Glomerular endothelial cell (primary cell): Measurements from ENCODE around the gene P4HTM. TPM values are rescaled to one million over a fixed set of nuclear protein-coding genes. Genes with fewer than 3 reads are reported as not detected.

ENCODE experiments used
- DNase-seq: peaks from one replicate; pipeline ENCODE4 v3.0.0-alpha.2; 2011; ENCODE audit warnings: low read depth, low spot score; ENCODE audit errors: extremely low read depth
- total RNA-seq: library from RNA; depleted of rRNA; stranded (reverse); fragments of >200 nt; gene quantifications from 2 replicates; pipeline ENCODE4 v1.2.3, GENCODE V29; 2015

P4HTM gene
- total RNA-seq, 1 donor from 2014 or later = 42.2 TPM

DNA sequence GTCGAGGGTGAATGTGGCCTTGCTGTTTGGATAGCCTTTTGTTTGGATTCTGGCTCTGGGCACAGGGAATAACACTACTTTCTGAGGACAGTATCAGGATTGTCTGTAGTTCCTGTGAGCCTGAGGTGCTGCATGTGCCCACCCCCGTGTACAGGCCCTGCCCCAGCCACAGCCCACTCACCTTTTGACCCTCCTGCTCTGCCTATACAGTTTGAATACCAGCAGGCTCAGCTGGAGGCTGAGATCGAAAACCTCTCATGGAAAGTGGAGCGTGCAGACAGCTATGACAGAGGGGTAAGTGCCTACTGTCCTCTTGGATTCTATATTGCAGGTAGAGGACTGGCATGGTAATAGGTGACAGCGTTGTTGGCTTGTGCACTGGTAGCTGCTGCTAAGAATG is 7.4 kb upstream of the P4HTM start:
- DNase-seq = no peak

DNA sequence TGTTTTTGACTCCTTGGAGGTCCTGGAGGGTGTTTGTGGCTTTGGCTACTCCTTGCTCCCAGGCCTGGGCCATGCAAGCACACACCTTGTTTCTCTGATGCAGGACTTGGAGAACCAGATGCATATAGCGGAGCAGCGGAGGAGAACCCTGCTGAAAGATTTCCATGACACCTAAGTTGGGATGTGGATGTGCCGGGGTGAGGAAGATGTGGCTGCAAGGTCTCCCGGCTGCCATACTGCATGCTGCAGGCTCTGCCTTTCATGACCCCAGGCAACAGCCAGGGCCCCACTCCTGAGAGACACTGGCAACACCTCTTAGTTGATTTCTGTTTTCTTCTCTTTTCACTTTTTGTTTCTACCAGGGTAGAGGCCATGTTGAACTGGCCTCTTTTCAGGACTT is 6.9 kb upstream of the P4HTM start:
- no peak for DNase-seq

DNA sequence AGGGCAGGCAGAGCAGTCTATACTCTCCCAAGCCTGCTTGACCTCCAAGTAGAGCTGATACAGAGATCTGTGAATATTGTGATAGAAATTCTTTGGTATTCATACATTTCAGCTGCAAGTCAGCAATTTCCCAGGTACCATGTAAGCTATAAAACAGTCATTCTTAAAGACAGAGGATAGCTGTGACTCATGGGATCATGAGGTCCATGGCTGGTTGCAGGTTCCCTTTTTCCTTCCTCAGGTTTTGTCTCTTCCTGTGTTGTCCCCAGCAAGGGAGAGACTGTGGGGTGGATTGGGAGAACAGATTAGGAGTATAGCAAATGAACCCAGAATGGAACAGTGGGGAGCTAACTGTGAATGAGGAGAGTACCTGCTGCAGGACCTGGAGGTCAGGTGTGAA is 5.4 kb upstream of the P4HTM start:
- DNase-seq = no peak

DNA sequence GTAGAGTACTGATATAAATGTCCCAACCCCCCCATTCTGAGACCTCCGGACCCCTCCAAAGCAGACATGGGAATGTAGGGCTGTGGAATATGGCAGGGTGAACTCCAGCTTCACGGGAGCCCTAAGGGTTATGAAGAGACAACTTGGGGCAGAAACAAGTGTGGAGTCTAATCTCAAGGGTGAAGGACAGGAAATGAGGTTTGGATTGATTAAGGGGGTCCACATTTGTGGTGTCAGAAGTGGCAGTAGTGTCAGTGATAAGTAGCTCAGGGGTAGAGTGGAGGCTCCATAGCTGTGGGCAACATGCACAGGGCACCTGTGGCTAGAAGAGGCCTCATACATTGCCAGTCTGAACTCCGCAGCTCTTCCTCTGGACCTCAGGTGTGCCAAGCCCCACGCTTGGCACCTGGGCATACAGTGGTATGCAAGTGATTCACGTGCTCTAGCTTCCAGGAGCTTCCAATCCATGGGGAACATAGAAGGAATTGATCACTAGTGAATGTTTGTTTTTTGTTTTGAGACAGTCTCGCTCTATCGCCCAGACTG is 4.1 kb upstream of the P4HTM start:
- no peak for DNase-seq

DNA sequence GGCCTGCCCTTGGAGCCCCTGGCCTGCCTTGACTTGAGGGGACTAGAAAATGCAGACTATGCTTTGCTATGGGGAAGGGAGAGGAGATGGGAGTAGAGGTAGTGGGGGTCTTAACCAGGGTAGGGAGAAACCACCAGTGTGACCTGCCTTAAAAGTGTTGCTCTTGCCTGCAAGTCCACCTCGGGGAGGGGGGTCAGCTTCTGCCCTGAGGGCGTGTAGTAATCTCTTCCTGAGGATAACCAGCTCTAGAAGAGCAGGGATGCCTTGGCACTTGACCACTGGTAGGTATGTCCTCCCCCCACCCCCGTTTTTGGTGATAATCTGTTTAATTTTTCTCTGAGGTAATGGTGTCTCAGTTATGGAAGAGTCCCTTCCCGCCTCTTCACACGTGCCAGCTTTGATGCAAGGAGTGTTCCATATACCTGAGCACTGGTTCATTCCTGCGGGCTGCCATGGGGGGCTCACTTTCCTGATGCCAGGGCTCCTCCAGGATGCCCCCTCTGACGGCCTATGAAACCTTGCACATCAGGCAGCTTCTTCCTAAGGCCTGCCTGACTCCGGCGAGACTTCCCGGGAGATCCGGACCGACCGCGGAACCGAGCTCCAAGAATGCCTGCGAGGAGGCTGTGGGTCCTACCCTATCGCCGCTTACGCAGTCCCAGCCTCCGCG is 780 bp upstream of the P4HTM start:
- DNase-seq = no peak

DNA sequence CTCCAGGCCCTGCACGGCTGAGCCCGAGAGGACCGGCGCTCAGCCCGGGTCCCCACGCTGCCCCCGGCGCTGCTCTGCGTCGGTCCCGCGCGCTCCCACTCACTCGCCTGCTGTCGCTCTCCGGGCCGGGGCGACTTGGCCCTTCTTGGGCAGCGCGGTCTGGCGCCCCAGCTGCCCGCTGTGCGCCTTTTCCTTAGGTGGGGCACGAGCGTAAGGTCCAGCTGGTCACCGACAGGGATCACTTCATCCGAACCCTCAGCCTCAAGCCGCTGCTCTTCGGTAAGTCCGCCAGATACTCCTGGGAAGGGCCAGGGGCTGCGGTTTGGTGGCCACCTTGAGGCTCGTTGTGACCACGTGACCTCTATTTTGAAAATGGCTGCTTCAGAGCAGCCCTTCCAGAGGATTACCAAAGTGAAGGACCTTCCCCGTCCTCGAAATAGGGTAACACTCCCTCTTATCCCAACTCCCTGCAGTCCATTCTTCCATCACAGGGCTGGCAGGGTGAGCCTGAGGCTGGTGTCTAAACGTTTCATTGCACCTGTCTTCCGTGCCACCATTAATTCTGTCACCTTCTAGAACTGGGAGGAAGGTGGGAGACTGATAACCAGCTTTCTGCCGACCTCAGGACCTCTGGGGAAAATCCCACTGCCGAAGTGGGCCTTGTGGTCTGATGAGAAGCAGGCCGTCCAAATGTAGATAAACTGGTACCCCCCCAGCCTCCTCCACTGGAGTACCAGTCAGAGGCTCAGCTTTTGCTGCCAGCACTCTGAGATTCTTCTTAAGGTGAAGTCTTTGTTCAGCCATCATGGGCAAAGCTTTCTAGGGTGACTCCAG is 812 bp downstream of the P4HTM start:
- no peak for DNase-seq

DNA sequence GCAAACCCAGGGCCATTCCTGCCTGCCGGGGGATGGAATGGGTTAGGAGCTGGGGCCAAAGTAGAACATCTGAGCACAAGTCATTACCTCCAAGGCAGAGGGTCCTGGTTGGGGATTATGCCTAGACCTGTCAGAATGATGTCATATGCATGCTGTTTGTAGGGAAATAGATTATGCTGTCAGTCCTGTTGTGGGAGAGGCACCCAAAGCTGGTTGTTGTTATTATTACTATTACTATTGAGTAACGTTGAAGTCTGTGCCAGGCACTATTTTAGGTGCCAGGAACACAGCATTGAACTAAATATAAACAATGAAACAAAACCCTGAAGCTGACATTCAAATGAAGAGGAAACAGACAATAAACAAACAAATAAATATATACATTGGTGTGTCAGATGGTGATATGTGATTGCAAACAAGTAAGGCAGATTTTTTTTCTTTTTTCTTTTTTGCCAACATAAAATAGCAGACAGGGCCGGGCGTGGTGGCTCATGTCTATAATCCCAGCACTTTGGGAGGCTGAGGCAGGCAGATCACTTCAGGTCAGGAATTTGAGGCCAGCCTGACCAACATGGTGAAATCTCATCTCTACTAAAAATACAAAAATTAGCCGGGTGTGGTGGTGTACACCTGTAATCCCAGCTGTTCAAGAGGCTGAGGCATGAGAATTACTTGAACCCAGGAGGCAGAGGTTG is 2.0 kb downstream of the P4HTM start:
- DNase-seq = no peak

DNA sequence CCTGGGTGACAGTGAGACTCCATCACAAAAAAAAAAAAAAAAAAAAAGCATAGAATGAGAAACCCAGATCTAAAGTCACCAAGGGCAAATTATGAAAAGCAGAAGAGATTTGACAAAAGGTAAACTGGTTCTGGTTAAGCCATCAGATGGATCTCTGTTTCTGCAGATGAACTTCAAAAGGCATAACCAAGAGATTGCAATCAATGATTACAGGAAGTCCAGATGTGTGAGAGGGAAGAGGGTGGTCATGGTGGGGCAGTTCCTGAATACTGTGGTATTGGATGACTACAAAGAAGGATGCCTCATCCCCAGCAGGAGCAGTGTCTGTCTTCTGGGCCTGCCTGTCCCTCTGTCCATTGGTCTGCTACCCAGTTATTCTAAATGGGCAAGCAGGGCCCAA is 3.8 kb downstream of the P4HTM start:
- DNase-seq = no peak

DNA sequence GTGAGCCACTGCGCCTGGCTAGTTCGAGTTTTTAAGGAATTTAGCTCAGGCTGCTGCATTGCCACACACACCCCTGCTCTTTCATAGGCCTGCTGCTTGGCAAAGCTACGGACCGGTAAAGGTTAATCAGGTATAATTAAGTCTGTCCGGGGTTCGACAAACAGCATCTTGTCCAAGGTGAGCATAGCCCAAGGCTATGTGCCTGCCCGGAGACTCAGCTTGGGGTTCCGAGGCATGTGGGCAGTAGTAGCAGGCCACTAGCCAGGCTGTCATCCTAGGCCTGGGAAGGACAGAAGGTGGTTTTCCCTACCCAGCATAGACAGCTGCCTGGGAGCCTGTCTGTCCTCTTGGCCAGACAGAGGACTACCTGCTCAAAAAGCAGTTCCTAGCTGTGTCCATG is 6.6 kb downstream of the P4HTM start:
- DNase-seq = no peak

DNA sequence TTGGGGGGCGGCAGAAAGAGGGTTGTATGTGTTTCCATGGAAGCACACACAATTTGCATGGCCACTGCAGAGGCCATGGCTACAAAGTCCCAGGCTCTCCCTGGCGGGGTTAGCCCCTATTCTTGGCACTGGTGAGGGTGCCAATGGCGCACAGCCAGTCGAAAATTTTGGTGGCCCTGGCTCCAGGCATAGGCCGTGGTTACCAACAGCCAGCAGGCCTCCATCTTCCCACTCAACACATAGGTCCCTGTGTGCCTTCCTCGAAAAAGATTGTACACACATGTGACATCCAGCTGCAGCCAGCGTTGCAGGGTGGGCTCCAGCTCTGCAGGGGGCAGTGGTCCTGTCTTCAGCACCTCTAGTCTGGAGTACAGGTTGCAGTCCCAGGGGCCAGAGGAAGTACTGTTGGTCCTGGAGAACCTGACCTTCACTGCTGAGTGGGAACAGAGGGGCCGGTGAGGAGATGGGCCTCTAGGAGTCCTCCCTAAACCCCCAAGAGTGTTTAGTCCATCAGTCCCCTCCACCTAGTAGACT is 7.1 kb downstream of the P4HTM start:
- DNase-seq = no peak

DNA sequence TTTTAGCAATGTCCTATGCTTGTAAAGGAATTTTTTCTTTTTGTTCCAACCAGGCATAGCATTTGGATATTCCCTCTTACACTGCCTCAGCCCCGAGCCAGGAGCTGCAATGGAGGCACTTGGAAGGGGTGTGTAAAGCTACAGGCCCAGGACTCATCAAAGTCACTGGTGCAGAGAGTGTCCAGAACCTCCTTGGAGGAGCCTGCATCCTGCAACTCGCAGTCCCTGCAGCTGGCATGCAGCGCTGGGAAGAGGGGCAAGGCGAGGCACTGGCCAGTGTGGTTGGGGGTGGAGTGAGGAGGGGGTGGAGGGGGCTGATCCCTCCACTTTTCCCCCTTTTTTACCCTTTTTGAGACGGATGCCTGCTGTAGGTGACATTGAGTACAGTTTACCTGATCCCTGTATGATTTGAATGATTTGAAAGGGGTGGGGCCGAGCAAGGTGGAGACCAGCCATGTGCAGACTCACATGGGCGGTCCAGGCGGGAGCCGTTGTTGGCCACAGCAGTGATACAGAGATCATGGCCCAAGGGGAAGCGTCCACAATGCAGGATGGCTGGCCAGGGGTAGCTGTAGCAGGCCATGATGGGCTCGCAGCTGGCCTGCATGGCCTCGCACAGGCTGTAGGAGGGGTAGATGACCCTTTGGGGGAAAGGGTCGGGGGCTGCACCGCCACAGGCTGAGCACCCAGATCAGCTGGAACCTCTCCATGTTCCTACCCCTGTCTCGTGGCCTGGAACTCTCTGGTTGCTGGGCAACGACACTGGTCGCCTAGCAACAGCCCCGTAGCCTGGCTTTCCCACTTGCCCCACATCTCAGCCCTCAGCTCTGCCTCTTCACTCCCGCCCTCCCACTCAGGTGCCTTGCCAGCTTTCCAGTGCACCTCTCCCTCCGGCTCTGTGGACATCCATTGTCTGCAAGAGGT is 7.9 kb downstream of the P4HTM start:
- no peak for DNase-seq

DNA sequence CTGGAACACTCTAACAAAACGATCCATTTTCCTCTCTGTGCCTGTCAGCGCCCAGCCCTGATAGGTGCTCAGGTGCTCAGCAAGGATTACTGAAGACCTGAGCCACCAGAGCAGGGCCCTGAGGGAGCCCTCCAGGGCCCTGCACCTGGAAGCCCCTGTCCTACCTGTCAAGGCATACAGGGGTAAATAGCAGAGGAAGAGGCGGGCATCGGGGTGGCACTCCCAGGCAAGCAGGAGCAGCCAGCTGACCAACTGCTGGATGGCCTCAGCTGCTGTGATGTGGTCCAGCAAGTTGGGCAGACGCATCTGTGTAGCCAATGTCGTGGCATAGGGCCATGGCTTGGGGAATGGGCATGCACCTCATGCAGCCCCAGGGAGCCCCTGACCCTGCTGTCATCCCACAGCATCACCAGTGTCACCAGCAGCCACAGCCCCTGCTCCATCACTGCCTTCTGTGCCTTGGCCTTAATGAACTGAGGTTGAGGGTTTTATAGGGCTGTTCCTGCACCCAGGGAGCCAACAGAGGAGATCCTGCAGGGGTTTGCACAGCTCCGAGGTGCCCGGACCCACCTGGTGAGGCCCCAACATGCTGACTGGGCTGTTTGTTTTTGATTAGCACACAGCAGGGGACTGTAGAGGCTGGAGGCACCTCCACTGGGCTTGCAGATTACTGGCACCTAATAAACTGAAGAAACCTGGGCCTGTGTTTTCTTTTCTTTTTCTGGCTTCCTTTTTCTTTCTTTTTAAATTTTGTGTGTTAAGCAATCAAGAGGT is 9.2 kb downstream of the P4HTM start:
- no peak for DNase-seq

DNA sequence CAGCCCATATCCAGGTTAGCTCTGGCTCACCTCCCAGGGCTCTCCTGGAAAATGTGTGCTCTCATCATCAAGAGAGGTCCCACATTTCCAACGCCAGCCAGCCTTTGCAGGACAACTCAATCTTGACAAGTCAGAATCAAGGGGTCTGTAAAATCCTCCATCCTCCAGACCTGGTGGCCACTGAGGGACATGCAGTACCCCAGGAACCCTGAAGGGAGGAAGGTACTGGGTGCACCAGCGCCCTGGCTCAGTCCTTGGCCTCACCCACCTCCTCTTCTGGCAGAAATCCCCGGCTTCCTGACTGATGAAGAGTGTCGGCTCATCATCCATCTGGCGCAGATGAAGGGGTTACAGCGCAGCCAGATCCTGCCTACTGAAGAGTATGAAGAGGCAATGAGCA is 11.1 kb downstream of the P4HTM start:
- DNase-seq = no peak

DNA sequence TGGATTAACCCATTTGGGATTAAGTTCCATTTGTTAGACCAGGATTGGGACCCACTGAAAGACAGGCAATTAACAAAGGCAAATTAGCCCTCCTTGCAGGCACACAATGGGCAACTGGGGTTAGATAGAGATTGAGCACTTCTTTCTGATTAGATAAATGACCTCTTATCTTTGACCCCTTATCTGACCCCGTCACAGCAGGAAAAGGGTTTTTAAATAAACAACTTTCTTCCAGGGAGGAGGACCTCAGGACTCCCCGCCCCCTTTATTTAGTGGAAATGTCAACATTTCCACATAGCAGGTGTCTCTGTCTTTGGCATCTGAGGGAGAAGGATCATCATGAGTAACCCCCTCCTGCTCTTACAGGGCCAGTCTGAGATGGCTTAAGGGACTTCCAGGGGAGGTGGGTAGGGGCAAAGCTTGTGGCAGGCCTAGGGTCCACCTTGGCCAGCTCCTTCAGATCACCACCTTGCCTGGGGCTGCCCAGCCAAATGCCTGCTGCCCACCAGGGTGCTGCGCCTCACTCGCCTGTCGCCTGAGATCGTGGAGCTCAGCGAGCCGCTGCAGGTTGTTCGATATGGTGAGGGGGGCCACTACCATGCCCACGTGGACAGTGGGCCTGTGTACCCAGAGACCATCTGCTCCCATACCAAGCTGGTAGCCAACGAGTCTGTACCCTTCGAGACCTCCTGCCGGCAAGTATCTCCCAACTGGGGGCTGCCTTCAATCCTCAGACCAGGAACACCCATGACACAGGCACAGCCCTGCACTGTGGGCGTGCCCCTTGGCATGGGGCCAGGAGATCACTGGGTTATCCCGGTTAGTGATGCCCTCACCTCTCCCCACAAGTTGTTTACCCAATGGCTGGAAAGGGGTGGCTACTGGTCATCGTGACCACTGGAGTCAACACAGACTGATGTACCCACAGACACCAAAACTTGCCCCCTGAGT is 14.6 kb downstream of the P4HTM start:
- no peak for DNase-seq

DNA sequence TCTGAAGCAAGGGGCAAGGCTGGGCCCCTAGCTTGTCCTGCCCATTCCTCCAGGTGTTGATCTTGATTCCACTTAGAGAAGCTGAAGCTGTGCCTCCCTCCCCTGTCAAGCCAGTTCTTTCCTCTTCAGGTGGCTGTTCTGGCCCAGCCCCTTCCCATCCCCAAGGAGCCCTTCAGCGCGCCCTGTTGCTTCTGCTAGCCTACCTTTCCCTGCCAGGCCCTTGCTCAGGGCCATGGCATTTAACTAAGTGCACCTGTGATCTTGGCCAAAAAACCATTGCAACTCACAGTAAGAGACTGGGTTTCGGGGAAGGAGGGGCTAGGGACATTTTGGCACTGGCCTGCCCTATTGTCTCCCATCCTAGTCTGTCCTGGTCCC is 15.3 kb downstream of the P4HTM start:
- DNase-seq = no peak

DNA sequence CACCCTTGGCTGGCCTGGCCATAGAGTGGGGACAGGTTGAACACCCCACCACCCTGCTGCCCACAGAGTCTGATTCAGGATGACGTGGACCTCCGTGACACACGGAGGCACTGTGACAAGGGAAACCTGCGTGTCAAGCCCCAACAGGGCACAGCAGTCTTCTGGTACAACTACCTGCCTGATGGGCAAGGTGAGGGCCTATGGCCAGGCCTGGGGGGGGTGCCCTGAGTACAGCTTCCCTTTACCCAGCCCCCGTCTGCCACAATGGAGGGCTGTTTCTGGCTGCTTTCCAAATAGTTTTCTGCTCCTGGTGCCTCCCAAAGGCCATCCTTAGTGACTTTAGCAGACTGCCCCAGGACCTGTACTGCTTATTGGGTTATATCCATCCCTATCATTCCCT is 16.0 kb downstream of the P4HTM start:
- DNase-seq = no peak

DNA sequence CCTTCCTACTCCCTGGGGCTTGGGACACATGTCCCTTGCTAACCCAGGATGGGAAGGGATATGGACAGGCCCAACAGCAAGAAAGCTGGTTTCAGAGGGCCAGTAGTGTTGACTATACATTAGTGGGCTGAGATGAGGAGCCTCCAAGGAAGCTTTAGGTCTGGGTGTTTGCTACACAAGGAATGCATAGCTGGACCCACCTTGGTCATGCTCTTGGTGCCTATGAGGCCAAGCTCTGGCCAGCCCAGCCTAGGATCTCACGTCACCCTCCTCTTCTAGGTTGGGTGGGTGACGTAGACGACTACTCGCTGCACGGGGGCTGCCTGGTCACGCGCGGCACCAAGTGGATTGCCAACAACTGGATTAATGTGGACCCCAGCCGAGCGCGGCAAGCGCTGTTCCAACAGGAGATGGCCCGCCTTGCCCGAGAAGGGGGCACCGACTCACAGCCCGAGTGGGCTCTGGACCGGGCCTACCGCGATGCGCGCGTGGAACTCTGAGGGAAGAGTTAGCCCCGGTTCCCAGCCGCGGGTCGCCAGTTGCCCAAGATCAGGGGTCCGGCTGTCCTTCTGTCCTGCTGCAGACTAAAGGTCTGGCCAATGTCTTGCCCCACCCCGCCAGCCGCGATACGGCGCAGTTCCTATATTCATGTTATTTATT is 16.5 kb downstream of the P4HTM start:
- DNase-seq = no peak
